GM18909 (cell line): ENCODE data around the gene DNMBP.

Experiments used
- ATAC-seq: cut with Tn5 transposase; IDR thresholded peaks from one replicate; pipeline ENCODE4 v1.9.1; 2021; ENCODE audit warnings: mild to moderate bottlenecking; ENCODE audit not compliant: unreplicated experiment, poor library complexity

Gene DNMBP, protein sequence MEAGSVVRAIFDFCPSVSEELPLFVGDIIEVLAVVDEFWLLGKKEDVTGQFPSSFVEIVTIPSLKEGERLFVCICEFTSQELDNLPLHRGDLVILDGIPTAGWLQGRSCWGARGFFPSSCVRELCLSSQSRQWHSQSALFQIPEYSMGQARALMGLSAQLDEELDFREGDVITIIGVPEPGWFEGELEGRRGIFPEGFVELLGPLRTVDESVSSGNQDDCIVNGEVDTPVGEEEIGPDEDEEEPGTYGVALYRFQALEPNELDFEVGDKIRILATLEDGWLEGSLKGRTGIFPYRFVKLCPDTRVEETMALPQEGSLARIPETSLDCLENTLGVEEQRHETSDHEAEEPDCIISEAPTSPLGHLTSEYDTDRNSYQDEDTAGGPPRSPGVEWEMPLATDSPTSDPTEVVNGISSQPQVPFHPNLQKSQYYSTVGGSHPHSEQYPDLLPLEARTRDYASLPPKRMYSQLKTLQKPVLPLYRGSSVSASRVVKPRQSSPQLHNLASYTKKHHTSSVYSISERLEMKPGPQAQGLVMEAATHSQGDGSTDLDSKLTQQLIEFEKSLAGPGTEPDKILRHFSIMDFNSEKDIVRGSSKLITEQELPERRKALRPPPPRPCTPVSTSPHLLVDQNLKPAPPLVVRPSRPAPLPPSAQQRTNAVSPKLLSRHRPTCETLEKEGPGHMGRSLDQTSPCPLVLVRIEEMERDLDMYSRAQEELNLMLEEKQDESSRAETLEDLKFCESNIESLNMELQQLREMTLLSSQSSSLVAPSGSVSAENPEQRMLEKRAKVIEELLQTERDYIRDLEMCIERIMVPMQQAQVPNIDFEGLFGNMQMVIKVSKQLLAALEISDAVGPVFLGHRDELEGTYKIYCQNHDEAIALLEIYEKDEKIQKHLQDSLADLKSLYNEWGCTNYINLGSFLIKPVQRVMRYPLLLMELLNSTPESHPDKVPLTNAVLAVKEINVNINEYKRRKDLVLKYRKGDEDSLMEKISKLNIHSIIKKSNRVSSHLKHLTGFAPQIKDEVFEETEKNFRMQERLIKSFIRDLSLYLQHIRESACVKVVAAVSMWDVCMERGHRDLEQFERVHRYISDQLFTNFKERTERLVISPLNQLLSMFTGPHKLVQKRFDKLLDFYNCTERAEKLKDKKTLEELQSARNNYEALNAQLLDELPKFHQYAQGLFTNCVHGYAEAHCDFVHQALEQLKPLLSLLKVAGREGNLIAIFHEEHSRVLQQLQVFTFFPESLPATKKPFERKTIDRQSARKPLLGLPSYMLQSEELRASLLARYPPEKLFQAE (N-terminal part only)

DNA sequence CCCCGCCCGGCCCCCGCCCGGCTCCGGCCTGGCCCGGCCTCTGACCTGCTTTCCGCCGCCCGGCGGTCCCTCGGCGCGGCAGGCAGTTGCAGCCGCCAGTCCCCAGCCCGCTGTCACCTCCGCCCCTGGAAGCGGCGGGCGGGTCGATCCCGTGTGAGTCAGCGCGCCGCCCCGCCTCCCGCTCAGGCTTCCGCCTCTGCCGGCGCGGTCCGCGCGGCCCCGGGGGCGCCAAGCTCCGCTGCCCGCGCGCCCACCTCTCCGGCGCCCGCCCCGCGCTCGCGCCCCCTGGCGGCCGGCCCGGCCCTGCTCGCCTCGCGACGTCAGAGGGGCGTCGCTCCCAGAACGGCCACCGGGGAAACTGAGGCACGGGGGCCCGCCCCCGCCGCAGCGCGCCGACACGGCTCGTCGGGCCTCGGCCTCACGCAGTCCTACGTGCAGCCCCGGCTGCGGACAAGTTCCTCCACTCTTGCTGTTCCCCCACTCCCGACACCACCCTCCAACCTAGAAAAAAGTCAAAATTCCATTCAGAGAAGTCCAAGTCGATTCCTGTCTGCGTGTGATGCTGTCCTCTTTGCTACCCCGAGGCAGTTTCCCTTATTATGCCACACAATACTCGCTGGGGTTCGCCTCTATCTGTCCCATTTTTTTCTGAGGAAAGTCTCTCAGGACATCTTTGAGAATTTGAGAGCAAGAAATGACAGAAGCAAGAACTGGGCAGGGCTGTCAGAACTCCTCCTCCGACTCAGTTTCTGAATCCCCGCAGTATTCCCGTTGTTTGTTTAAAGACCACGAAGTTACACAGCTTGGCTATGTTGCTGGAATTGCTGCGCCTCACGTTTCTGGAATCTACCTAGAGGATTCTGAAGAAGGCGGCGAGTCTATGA, at the start of gene DNMBP:
TSS of gene DNMBP (minus strand) at position 155 of the 884 bp plus-strand sequence. CDS start 37,823 bp downstream, outside the sequence.
- peak; percentile 70 for ATAC-seq

DNA sequence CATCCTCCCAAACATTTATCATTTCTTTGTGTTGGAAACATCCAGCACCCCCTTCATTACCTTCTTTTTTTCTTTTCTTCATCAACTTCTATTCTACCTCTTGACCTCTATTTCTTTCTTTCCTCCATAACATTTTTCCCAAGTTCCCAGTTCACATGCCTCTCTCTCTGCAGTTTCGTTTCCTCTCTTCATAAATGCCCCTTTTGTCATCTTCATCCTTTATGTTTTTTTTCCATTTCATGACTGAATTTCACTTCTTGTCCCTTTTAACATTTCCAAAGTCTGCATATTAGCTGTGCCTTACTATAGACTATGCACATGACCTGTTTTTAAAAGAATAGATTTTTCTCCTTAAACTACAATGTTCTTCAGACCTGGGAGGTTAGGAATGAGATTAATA, 48.2 kb upstream of the DNMBP start:
- ATAC-seq: no peak

DNA sequence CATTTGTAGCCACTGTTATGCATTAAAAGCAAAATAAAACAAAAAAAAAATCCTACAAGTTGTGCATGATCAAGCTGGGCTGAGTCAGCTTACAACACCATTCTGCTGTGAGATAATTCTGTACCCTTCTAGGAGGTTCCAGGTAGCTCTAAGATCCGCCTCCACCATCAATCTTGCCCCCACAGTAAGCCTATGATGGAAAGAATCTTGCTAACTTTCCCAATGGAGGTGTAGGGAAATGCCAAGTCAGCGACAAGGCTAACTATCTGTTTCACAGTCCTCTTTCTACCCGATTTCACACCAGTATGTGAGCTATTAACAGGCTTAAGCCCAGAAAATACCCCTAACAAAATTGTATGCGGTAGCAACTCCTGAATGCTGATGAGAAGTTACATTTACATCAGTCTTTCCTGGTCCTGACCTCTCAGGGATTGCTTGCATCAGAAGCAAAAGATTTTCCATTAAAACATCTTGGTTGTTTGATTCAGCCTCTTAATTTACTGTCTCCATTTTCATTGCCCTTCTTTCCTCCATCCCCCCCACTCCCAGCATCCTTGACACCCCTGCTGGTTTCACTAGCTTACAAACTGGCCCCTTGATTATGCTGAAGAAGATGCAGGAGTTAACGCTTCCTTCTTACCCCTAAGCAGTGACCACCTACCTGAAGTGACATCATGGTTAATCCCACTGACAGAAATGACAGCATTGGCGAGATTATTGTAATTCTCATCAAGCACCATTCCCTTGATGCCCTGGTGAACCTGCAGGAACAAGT, 44.1 kb upstream of the DNMBP start:
- ATAC-seq: no peak

DNA sequence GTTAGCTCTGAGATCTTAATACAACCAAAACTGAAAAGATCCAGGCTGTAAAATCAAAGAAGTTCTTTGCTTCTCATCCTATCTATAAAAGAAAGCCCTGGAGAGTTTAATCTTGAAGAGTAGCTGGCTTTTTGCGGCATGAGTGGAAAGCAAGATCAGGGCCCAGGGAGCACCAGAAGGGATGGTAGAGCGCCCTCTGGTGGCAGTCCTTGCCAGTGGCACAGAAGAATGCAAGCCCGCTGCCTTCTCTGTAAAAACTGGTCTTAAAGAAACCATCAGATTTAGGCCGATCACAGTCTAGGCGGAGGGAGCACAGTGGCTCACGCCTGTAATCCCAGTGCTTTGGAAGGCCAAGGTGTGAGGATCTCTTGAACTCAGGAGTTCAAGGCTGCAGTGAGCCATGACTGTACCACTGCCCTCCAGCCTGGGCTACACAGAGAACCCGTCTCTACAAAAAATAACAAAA, 36.3 kb upstream of the DNMBP start:
- ATAC-seq: peak; percentile 54

DNA sequence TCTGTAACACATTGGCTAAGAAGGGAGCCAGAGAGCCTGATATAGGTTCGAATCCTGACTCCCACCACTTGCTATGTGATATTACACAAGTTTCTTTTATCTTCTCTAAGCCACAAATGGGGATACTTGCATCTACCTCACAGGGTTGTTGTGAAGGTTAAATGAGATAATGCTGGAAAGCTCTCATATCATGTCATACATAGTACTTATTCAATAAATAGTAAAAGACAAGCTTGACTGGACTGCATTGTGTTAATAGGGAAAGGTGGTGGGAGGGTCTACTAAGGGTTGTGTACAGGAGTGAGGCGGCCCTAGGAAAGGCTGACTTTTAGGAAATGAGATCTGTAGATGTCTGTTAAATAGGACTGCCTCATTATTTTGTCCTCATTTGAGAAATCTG, 35.8 kb upstream of the DNMBP start:
- ATAC-seq: no peak

DNA sequence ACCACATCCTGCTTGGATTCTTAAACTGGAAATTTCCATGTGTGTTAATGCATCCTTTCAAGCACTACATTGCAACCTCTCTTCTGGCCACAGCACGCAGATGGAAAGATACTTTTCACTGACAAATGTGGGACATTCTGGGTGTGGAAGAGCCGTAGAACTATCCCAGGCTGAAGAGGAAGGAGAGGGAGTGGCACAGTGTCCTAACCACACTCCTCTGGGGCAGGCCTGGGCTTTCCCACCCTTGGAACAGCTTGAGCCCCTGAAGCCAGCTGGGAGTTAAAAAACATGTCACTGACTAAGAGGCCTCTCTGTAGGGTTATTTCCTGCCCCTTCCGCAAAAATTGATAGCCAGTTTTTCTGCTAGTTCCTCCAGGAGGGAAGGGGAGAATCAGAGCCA, 34.0 kb upstream of the DNMBP start:
- no peak for ATAC-seq

DNA sequence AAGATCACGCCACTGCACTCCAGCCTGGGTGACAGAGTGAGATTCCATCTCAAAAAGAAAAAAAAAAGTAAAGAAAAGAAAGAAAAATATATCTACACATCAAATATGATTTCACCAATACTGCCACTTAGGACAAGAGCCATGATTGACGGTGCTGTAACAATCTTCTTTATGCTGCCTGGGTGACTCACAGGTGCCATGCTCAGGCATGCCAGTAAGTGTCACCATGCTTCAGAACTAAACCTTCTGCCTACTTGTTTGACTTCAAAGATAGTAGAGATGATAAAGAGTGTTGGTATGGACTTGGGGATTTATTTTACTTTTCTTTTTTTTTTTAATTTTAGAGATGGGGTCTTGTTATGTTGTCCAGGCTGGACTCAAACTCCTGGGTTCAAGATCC, 33.6 kb upstream of the DNMBP start:
- ATAC-seq: no peak

DNA sequence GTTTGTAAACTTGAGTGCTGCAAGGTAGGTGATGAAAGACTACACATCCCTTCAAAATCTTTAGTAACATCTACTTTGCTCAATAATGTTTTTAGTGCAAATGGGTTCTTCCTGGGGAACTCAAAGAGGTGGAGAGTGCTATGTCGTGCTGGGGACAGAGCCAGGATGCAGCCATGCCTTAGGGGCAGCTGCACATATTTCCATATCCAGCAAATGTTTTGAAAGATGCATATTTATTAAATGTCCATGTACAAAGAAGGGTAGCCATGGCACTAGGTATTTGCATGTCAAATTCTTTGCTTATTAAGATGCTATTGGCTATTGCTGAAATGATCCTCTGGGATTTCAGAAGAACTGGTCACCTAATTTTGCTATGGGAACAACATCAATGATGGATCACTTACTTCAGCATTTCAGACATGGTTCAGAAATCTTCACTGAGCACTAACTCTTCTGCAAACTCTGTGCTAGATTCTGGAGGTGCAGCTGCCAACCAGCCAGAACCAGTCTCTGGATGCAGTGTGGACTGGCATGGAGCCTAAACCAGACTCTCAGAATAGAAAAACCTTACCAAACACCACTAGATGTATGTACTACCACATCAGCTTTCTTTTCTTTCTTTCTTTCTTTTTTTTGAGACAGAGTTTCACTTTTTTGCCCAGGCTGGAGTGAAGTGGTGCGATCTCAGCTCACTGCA, 31.7 kb upstream of the DNMBP start:
- ATAC-seq: no peak

DNA sequence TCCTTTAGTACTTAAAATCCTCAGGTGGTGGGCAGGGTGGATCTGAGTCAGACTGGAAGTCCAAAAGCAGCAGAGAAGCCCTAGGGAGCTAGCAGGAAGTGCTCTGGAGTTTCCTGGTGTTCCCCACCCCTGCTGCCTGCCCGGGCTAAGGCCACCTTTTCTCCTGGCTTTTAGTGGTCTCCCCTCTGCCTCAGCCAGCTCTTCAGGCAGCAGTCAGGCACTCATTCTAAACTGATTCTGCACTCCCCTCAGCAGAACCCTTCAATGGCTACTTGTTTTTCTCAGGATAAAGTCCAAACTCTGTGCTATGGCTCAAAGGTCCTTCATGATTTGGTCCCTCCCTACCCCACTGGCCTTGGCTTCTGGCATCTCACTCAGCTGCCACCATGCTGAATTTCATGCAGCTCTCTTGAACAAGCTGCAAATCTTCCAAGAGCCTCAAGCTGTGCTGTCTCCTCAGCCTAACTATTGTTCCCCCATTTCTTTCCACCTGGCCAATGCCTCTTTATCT, 28.9 kb upstream of the DNMBP start:
- no peak for ATAC-seq

DNA sequence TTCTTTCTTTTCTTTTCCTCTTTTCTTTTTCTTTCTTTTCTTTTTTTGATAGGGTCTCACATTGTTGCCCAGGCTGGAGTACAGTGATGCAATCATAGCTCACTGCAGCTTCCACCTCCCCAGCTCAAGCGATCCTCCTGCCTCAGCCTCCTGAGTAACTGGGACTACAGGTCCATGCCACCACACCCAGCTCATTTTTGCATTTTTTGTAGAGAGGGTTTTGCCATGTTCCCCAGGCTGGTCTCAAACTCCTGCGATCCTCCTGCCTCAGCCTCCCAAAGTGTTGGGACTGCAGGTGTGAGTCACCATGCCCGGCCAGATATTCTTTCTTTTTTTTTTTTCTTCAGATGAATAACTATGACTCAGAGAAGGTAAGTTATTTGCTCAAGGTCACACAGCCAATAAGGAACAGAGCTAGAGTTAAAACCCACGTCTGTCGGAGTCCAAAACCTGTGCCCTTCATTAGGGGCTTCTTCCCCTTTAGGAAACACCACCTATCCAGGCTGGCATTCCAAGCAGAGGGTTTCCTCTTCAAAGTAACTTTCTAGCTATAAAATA, 28.1 kb upstream of the DNMBP start:
- ATAC-seq: no peak

DNA sequence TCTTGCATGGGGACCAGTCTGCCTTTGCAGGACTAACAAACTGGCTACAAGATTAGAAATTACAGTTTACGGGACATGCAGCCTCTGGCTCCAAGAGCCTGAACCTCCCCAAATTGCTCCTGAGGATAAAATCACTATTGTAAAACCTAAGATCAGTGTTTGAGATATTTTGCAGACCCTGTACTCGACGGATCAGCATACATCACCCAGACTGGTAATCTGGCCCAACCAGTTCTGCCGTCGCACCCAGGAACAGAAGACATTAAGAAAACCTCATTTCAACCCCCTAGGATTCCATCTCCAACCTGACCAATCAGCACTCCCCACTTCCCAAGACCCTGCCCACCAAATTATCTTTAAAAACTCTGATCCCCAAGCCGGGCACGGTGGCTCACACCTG, 27.1 kb upstream of the DNMBP start:
- no peak for ATAC-seq

DNA sequence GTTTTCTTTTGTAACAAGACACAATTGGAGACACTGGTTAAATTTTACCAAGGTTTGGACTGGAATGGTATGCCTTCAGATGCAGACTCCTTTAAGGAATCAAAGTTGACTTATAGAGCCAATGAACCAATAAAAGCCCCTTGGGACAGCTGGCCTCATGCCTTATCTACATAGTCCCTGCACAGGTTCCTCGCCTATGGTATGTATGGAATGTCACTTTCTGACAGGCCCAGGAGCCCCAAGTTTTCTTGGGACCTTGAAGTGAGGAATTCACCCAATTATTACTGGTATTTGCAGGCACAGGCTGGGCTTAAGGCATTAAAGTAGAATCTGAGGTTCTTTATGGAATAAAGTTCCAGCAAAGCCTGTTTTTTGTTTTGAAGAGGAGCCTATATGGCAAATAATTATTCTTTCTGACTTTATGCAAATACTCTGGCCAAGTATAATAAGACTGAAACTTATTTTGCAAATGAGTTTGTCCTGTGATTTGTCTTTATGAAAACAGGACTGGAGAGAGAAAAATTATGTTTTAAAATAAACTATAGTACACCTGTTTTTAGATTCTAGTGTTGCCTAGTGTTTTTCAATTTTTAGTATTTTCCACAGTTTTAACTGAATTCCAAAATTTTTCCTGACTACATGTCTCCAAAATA, 24.1 kb upstream of the DNMBP start:
- ATAC-seq: no peak

DNA sequence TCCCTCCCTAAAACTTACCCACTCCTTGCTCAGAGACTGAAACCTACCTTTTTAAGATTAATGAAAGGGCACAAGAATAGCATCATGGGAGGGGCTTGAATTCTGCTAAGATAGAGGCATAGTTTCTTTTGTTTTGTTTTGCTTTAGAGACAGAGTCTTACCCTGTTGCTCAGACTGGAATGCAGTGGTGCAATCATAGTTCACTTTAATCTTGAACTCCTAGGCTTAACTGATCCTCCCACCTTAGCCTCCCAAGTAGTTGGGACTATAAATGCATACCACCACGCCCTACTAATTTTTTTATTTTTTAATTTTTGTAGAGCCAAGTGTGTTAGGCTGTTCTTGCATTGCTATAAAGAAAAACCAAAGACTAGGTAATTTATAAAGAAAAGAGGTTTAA, 17.7 kb upstream of the DNMBP start:
- no peak for ATAC-seq

DNA sequence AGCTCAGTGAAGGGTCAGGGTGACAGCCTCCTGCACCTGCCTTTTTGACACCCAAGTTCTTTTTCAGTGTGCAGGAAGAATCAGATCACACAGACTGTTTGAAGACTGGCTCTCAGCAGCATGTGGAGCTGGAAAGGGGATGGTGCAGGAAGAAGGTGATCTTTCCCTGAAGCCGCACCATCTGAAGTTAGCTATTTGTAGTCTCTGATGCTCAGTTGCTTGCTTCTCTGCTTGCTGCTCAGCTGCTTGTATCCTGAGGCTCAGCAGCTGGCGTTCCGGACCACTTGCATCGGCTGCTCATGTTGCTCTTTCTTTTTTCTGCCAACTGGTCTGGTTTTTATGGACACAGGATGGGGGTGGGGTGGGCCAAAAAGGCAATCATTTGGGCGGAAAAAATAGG, 15.8 kb upstream of the DNMBP start:
- no peak for ATAC-seq

DNA sequence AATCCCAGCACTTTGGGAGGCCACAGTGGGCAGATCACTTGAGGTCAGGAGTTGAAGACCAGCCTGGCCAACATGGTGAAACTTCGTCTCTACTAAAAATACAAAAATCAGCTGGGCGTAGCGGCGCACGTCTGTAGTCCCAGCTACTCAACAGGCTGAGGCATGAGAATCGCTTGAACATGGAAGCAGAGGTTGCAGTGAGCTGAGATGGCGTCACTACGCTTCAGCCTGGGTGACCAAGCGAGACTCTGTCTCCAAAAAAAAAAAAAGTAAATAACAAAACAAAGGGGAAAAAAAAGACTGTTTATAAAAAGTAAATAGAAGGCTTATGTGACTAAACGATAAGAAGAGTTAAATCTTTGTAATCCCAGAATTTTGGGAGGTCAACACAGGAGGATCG, 15.0 kb upstream of the DNMBP start:
- no peak for ATAC-seq

DNA sequence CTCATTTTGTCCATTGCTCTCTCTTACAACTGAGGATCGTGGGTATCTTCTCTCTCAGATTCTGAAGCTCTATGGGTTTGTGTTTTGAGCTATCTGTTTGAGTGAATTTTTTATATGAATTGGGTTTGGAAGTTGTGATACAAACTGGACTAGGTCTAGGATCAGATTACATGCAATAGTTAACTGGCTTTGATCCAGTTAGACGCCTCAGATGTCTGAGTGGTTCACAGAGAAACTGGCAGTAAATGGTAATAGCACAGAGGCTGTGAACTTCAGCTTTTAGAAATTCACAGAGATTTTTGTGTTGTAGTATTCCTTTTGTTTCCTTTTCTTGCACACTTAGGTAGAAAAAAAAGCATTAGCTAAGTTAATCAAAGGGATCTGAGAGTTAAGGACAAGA, 12.7 kb upstream of the DNMBP start:
- ATAC-seq: no peak

DNA sequence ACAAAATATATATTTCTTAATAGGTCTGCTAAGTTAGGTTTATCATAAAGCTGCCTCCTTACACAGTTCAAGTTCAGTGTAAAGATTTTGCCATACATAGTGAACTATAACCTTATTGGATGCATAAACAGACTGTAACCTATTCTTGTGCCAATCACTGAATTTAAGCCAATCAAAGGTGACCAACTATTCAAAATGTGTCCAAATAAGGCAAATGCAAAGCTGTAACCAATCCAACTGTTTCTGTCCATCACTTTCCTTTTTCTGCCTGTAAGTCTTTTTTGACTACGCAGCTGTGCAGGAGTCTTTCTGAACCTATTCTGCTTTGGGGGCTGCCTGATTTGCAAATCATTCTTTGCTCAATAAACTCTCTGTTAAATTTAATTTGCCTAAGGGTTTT, 11.6 kb upstream of the DNMBP start:
- no peak for ATAC-seq
